ENCODE results near the gene SRSF11.
A peak's percentile ranks its signal among the peaks of the same experiment; 100 is the strongest.
"Not testable (repeated sequence)": the region's sequence is repeated elsewhere in the genome, so short reads cannot be mapped to it uniquely, and the experiment has no call there.

Gene SRSF11, protein sequence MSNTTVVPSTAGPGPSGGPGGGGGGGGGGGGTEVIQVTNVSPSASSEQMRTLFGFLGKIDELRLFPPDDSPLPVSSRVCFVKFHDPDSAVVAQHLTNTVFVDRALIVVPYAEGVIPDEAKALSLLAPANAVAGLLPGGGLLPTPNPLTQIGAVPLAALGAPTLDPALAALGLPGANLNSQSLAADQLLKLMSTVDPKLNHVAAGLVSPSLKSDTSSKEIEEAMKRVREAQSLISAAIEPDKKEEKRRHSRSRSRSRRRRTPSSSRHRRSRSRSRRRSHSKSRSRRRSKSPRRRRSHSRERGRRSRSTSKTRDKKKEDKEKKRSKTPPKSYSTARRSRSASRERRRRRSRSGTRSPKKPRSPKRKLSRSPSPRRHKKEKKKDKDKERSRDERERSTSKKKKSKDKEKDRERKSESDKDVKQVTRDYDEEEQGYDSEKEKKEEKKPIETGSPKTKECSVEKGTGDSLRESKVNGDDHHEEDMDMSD

DNA sequence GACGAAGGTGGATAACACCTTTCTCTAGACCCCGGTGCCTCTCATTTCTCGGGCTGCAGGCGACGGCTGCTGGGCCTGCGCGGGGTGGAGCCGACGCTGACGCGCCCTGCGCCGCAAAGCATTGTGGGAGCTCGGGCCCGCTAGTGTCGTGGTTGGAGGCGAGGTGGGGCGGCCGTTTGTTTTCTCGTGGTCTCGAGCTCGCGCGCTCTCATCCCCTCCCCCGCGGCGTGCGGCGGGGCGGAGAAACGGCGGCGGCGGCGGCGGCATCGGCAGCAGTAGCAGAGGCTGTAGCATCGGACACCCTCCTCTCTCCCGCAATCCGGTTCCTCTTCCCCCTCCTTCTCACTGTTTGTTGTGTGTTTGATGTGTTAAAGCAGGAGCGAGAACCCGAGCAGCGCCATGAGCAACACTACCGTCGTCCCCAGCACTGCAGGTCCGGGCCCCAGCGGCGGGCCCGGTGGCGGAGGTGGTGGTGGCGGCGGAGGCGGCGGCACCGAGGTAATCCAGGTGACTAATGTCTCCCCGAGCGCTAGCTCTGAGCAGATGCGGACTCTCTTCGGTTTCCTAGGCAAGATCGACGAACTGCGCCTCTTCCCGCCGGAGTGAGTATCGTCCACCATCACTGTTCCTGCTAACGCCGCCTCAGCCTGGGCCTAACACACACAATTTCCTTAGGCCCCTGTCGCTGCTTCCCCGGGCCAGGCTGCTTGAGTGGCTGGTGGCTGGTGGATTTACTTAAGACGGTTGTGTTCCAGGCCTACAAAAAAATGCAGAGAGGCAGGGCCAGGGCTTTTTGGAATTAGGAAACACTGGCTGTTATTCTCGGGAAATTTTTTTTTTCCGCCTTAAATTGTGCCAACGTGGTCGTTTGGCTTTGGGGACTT is at the start of gene SRSF11:
Gene SRSF11, plus strand, starts transcription at position 143 of the 884 bp plus-strand sequence. Its CDS starts 257 bp downstream, at position 400.
- peak within 1 kb of the TSS; percentile 85 for H3K4me3 ChIP-seq (ENCODE audit: low read depth, low read length)
- TF ChIP-seq, protein P1, sequence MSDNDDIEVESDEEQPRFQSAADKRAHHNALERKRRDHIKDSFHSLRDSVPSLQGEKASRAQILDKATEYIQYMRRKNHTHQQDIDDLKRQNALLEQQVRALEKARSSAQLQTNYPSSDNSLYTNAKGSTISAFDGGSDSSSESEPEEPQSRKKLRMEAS (IDR thresholded peaks at IDR 0.05; ENCODE audit: low read depth, low read length), result peak; percentile 81
- TF ChIP-seq POLR2A (IDR thresholded peaks at IDR 0.05; ENCODE audit: extremely low read depth, insufficient read length), result peak; percentile 89
- peak; percentile 95 for TF ChIP-seq MYC (IDR thresholded peaks at IDR 0.05; ENCODE audit: low read depth, low read length)
- TF ChIP-seq, protein P2, sequence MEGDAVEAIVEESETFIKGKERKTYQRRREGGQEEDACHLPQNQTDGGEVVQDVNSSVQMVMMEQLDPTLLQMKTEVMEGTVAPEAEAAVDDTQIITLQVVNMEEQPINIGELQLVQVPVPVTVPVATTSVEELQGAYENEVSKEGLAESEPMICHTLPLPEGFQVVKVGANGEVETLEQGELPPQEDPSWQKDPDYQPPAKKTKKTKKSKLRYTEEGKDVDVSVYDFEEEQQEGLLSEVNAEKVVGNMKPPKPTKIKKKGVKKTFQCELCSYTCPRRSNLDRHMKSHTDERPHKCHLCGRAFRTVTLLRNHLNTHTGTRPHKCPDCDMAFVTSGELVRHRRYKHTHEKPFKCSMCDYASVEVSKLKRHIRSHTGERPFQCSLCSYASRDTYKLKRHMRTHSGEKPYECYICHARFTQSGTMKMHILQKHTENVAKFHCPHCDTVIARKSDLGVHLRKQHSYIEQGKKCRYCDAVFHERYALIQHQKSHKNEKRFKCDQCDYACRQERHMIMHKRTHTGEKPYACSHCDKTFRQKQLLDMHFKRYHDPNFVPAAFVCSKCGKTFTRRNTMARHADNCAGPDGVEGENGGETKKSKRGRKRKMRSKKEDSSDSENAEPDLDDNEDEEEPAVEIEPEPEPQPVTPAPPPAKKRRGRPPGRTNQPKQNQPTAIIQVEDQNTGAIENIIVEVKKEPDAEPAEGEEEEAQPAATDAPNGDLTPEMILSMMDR (IDR thresholded peaks at IDR 0.05; ENCODE audit: low read depth, low read length), result no peak
- peak; percentile 94 for DNase-seq (ENCODE audit: low read depth)

DNA sequence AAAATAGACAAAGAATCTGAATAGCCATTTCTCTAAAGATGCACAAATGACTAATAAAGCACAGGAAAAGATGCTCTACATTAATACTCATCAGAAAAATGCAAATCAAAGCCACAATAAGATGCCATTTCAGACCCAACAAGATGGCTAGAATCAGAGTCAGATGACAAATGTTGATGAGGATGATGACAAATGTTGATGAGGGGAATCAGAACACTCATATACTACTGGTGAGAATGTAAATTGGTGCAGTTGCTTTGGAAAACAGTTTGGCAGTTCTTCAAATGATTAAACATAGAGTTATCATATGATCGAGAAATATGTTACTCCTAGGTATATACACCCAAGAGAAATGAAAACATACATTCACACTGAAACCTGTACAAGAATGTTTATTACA is 49.7 kb upstream of the SRSF11 start:
- no peak for DNase-seq (ENCODE audit: low read depth)
- TF ChIP-seq POLR2A (IDR thresholded peaks at IDR 0.05; ENCODE audit: extremely low read depth, insufficient read length) (no peak), MYC (IDR thresholded peaks at IDR 0.05; ENCODE audit: low read depth, low read length) (no peak)
- TF ChIP-seq, protein P2 (IDR thresholded peaks at IDR 0.05; ENCODE audit: low read depth, low read length), result no peak
- TF ChIP-seq, protein P1 (IDR thresholded peaks at IDR 0.05; ENCODE audit: low read depth, low read length), result no peak
- H3K4me3 ChIP-seq (ENCODE audit: low read depth, low read length), result no peak overlapping the region

DNA sequence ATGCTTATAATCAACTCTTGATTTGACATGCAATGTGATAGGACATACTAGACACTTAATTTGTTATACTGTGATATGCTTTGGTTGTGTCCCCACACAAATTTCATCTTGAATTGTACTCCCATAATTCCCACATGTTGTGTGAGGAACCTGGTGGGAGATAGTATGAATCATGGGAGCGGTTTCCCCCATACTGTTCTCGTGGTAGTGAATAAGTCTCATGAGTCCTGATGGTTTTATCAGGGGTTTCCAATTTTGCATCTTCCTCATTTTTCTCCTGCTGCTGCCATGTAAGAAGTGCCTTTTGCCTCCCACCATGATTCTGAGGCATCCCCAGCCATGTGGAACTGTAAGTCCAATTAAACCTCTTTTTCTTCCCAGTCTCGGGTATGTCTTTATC is 36.0 kb upstream of the SRSF11 start:
- DNase-seq (ENCODE audit: low read depth); H3K4me3 ChIP-seq (ENCODE audit: low read depth, low read length): not testable (repeated sequence)

DNA sequence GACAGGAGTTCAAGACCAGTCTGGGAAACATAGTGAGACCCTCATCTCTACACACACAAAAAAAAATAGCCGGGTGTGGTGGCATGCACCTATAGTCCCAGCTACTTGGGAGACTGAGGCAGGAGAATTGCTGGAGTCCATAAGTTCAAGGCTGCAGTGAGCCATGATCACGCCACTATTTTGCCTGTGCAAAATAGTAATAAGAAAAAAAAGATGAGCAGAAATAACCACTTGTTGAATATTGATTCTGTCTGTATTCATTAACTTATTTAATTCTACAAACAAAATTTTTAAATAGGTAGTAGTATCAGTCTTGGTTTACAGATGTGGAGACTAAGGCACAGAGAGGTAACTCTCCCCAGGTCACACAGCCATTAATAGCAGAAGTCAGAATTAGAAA is 32.7 kb upstream of the SRSF11 start:
- no peak overlapping the region for H3K4me3 ChIP-seq (ENCODE audit: low read depth, low read length)
- TF ChIP-seq, protein P1 (IDR thresholded peaks at IDR 0.05; ENCODE audit: low read depth, low read length), result no peak
- TF ChIP-seq, protein P2 (IDR thresholded peaks at IDR 0.05; ENCODE audit: low read depth, low read length), result no peak
- TF ChIP-seq POLR2A (IDR thresholded peaks at IDR 0.05; ENCODE audit: extremely low read depth, insufficient read length), result no peak
- DNase-seq (ENCODE audit: low read depth), result no peak

DNA sequence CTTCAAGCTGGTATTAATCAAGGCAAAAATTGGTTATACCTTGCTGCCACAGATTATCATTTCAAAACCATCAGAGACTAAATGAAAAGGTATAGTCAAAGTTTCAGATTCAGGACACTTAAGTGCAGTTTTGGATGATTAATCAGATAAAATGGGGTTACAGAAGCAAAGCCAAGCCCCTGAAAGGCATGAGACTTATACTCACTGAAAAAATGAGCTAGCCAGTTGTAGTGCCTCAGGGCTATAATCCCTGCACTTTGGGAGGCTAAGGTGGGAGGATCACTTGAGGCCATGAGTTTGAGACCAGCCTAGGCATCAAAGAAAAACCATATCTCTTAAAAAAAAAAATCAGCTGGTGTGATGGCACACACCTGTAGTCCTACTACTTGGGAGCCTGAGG is 31.0 kb upstream of the SRSF11 start:
- TF ChIP-seq MYC (IDR thresholded peaks at IDR 0.05; ENCODE audit: low read depth, low read length), result no peak
- TF ChIP-seq, protein P2 (IDR thresholded peaks at IDR 0.05; ENCODE audit: low read depth, low read length), result no peak
- TF ChIP-seq, protein P1 (IDR thresholded peaks at IDR 0.05; ENCODE audit: low read depth, low read length), result no peak
- no peak for TF ChIP-seq POLR2A (IDR thresholded peaks at IDR 0.05; ENCODE audit: extremely low read depth, insufficient read length)
- no peak overlapping the region for H3K4me3 ChIP-seq (ENCODE audit: low read depth, low read length)
- DNase-seq (ENCODE audit: low read depth), result no peak

DNA sequence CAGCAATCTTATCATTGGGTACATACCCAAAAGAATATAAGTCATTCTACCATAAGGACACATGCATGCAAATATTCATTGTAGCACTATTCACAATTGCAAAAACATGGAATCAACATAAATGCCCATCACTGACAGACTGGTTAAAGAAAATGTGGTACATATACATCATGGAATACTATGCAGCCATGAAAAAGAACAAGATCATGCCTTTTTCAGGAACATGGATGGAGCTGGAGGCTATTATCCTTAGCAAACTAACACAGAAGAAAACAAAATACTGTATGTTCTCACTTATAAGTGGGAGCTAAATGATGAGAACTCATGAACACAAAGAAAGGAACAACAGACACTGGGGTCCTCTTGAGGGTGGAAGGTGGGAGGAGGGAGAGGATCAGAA is 28.7 kb upstream of the SRSF11 start:
- DNase-seq (ENCODE audit: low read depth); H3K4me3 ChIP-seq (ENCODE audit: low read depth, low read length): not testable (repeated sequence)

Data from NB4 (cell line).